CD14-positive monocyte (primary cell): ENCODE data around the gene STAT4. TPM values are rescaled to one million over a fixed set of nuclear protein-coding genes. Genes with fewer than 3 reads are reported as not detected.

Experiments used
- DNase-seq, 3 donors: peaks; one replicate each; pipeline ENCODE4 v3.0.0-alpha.2; 2011 to 2022
- H2AFZ ChIP-seq: 2 replicates; pipeline ENCODE4 v1.6.0; 2012; ENCODE audit warnings: mild to moderate bottlenecking, low read depth, low read length, inconsistent platforms; ENCODE audit not compliant: insufficient read depth, poor library complexity, severe bottlenecking
- H3K27ac ChIP-seq, 2 donors: 1 replicate in 1 of 2; 2 replicates in 1 of 2; pipeline ENCODE4 v1.5.1; 2012 to 2013; ENCODE audit warnings: low read length in 2 of 2, control low read depth in 1 of 2, inconsistent platforms in 1 of 2, low read depth in 1 of 2, mild to moderate bottlenecking in 1 of 2
- H3K27me3 ChIP-seq, 2 donors: one replicate each; pipeline versions ENCODE4 v1.6.0 to v1.6.1; 2011 to 2013; ENCODE audit warnings: low read length in 2 of 2; ENCODE audit not compliant: control insufficient read depth in 2 of 2, insufficient read depth in 2 of 2
- H3K36me3 ChIP-seq, 2 donors: replicated peaks in 1 of 2; 1 replicate in 1 of 2; 2 replicates in 1 of 2; pipeline versions ENCODE4 v1.5.1 to v1.6.1; 2012 to 2013; ENCODE audit warnings: low read length in 2 of 2, control low read depth in 1 of 2, inconsistent platforms in 1 of 2, mild to moderate bottlenecking in 1 of 2; ENCODE audit not compliant: insufficient read depth in 2 of 2, control insufficient read depth in 1 of 2
- H3K4me1 ChIP-seq, 2 donors: 1 replicate in 1 of 2; 2 replicates in 1 of 2; pipeline versions ENCODE4 v1.5.1 to v1.6.1; 2012 to 2013; ENCODE audit warnings: low read length in 2 of 2, control low read depth in 1 of 2, inconsistent platforms in 1 of 2, mild to moderate bottlenecking in 1 of 2, moderate library complexity in 1 of 2; ENCODE audit not compliant: insufficient read depth in 2 of 2, control insufficient read depth in 1 of 2
- H3K4me2 ChIP-seq: replicated peaks from 2 replicates; pipeline ENCODE3; 2012; ENCODE audit warnings: low read length, moderate library complexity, mild to moderate bottlenecking; ENCODE audit not compliant: poor library complexity, severe bottlenecking; ENCODE audit errors: extremely low read depth
- H3K4me3 ChIP-seq, 3 experiments: fragments of 200-600 bp in 1 of 3; sonication (generic) in 1 of 3; replicated peaks in 1 of 3; 1 replicate in 2 of 3; 2 replicates in 1 of 3; pipeline ENCODE4 v1.5.1; 2011 to 2013; ENCODE audit warnings: low read length in 3 of 3, mild to moderate bottlenecking in 3 of 3, control low read depth in 2 of 3, low read depth in 2 of 3, inconsistent platforms in 1 of 3, moderate library complexity in 1 of 3
- H3K79me2 ChIP-seq: 2 replicates; pipeline ENCODE4 v1.6.0; 2012; ENCODE audit warnings: mild to moderate bottlenecking, control low read depth, inconsistent platforms, low read length, moderate library complexity; ENCODE audit not compliant: insufficient read depth
- H3K9ac ChIP-seq: 2 replicates; pipeline ENCODE4 v1.6.0; 2017; ENCODE audit warnings: low read length, mild to moderate bottlenecking; ENCODE audit not compliant: insufficient read depth, poor library complexity, severe bottlenecking
- H3K9me3 ChIP-seq, 2 donors: replicated peaks in 1 of 2; 1 replicate in 1 of 2; 2 replicates in 1 of 2; pipeline versions ENCODE4 v1.5.1 to v1.6.1; 2012 to 2013; ENCODE audit warnings: low read length in 2 of 2, control low read depth in 1 of 2; ENCODE audit not compliant: control insufficient read depth in 1 of 2, insufficient read depth in 1 of 2
- H4K20me1 ChIP-seq: 2 replicates; pipeline ENCODE4 v1.6.0; 2012; ENCODE audit warnings: mild to moderate bottlenecking, low read length, control low read depth, moderate library complexity; ENCODE audit not compliant: insufficient read depth
- H3K27ac Mint-ChIP-seq, 7 donors: one replicate each; pipeline ENCODE4 v1.8.0; 2020; ENCODE audit warnings: mild to moderate bottlenecking in 7 of 7, mixed read lengths in 7 of 7, moderate library complexity in 6 of 7, inconsistent platforms in 2 of 7
- H3K27me3 Mint-ChIP-seq, 3 donors: one replicate each; pipeline ENCODE4 v1.8.0; 2021 to 2022; ENCODE audit warnings: low read depth in 3 of 3, mild to moderate bottlenecking in 3 of 3, mixed read lengths in 3 of 3, moderate library complexity in 3 of 3, inconsistent platforms in 1 of 3
- H3K36me3 Mint-ChIP-seq, 2 donors: one replicate each; pipeline ENCODE4 v1.8.0; 2020; ENCODE audit warnings: mixed read lengths in 2 of 2, inconsistent platforms in 1 of 2, mild to moderate bottlenecking in 1 of 2
- H3K4me1 Mint-ChIP-seq: one replicate; pipeline ENCODE4 v1.8.0; 2020; ENCODE audit warnings: mild to moderate bottlenecking, mixed read lengths
- H3K4me3 Mint-ChIP-seq, 2 donors: one replicate each; pipeline ENCODE4 v1.8.0; 2020; ENCODE audit warnings: mild to moderate bottlenecking in 2 of 2, mixed read lengths in 2 of 2, moderate library complexity in 1 of 2
- H3K9me3 Mint-ChIP-seq, 7 donors: one replicate each; pipeline ENCODE4 v1.8.0; 2020 to 2022; ENCODE audit warnings: mixed read lengths in 7 of 7, mild to moderate bottlenecking in 6 of 7, moderate library complexity in 6 of 7, inconsistent platforms in 2 of 7
- CTCF ChIP-seq: fragments of 200-600 bp; IDR thresholded peaks from one replicate; pipeline ENCODE4 v1.8.0; 2022; ENCODE audit warnings: antibody characterized with exemption, mild to moderate bottlenecking
- WGBS: methylation state at CpG from one replicate; pipeline ENCODE4 v1.1.5; 2013; ENCODE audit warnings: missing lambda C conversion rate; ENCODE audit not compliant: insufficient coverage; 5-methylcytosine and 5-hydroxymethylcytosine counted together
- intact Hi-C, 2 donors: fragments of 100-400 bp; cut with micrococcal nuclease; formaldehyde crosslinking; loops; one replicate each; pipeline versions ENCODE4 v1.15.0 to v1.15.1; 2023
- polyA plus RNA-seq, 3 donors: library from polyadenylated mRNA; depleted of rRNA in 1 of 3; unstranded in 2 of 3; stranded (reverse) in 1 of 3; fragments of 300-500 nt in 2 of 3; fragments of >200 nt in 1 of 3; fragmentation: Illumina TruSeq in 2 of 3; gene quantifications; 1 replicate in 2 of 3; 2 replicates in 1 of 3; pipeline ENCODE4 v1.2.3, GENCODE V29; 2012 to 2021

Gene STAT4
- polyA plus RNA-seq, 3 donors, result 0.31 to 0.52 (median 0.31) TPM

GRCh38 chr2:190987938-190988337 lies 162.9 kb downstream of the STAT4 start:
- Histone ChIP-seq H4K20me1 (peaks cover 100% of the 10 kb centered on the region), H3K4me1 (no peaks in the 10 kb centered on the region), H3K36me3 (peaks cover 98 to 100% of the 10 kb centered on the region in 2 donors), H3K79me2 (peaks cover 4% of the 10 kb centered on the region), H2AFZ (no peak overlapping the region), H3K4me2 (no peak overlapping the region), H3K27ac (no peak overlapping the region), H3K4me3 (no peak overlapping the region), H3K9ac (no peak overlapping the region), H3K9me3 (no peaks in the 10 kb centered on the region), H3K27me3 (no peaks in the 10 kb centered on the region)
- H3K4me3 Mint-ChIP-seq, result no peak overlapping the region
- no peaks in the 10 kb centered on the region for H3K9me3 Mint-ChIP-seq
- peaks cover 94 to 100% of the 10 kb centered on the region in 2 donors for H3K36me3 Mint-ChIP-seq
- intact Hi-C loops, result no loop called here
- no peak for DNase-seq
- H3K4me1 Mint-ChIP-seq, result no peaks in the 10 kb centered on the region
- no peak for TF ChIP-seq CTCF
- peaks cover 0 to 2% (median 0%) of the 10 kb centered on the region in 3 donors for H3K27me3 Mint-ChIP-seq
- peak overlapping the region in 1 of 7 donors; percentile 50 for H3K27ac Mint-ChIP-seq
- WGBS, result 100% methylated on average over 2 of the region's 5 CpGs

DNA sequence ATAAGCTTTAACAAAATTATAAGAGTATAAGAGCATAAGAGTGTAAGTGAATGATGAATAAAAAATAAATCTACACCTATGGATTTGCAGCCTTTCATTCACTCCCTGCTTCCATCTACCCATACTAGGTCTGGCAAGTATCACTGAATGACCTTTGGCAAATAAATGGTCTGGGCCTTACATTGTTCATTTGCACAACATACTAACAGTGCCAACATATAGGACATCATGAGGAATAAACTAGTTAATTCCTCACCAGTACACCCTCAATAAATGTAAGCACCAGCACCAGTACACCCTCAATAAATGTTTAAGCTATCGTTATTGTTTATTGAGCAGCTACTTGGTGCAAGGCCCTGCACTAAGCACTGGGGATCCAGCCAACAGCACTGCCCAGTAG lies 163.7 kb downstream of the STAT4 start:
- peaks cover 99 to 100% of the 10 kb centered on the region in 2 donors for H3K36me3 ChIP-seq
- peaks cover 100% of the 10 kb centered on the region for H4K20me1 ChIP-seq
- Mint-ChIP-seq H3K27me3 (peaks cover 0 to 2% (median 0%) of the 10 kb centered on the region in 3 donors), H3K36me3 (peaks cover 96 to 100% of the 10 kb centered on the region in 2 donors), H3K27ac (no peak overlapping the region), H3K4me3 (no peak overlapping the region), H3K9me3 (no peaks in the 10 kb centered on the region), H3K4me1 (no peaks in the 10 kb centered on the region)
- no peak overlapping the region for H3K9ac ChIP-seq
- no peaks in the 10 kb centered on the region for H3K27me3 ChIP-seq
- H3K4me2 ChIP-seq, result no peak overlapping the region
- intact Hi-C loops, result no loop called here
- TF ChIP-seq CTCF, result no peak
- WGBS, result no CpG with 5 or more reads among the region's 1 CpG
- no peak overlapping the region for H2AFZ ChIP-seq
- no peak for DNase-seq
- no peaks in the 10 kb centered on the region for H3K4me1 ChIP-seq
- peaks cover 4% of the 10 kb centered on the region for H3K79me2 ChIP-seq
- no peaks in the 10 kb centered on the region for H3K9me3 ChIP-seq
- H3K4me3 ChIP-seq, result no peak overlapping the region
- no peak overlapping the region for H3K27ac ChIP-seq
